HG03066 (cell line): ENCODE measurements around the gene KCNJ15.

Experiments used
- ATAC-seq: cut with Tn5 transposase; IDR thresholded peaks from one replicate; pipeline ENCODE4 v1.9.1; 2021; ENCODE audit warnings: low read depth; ENCODE audit not compliant: unreplicated experiment

The KCNJ15 gene

DNA sequence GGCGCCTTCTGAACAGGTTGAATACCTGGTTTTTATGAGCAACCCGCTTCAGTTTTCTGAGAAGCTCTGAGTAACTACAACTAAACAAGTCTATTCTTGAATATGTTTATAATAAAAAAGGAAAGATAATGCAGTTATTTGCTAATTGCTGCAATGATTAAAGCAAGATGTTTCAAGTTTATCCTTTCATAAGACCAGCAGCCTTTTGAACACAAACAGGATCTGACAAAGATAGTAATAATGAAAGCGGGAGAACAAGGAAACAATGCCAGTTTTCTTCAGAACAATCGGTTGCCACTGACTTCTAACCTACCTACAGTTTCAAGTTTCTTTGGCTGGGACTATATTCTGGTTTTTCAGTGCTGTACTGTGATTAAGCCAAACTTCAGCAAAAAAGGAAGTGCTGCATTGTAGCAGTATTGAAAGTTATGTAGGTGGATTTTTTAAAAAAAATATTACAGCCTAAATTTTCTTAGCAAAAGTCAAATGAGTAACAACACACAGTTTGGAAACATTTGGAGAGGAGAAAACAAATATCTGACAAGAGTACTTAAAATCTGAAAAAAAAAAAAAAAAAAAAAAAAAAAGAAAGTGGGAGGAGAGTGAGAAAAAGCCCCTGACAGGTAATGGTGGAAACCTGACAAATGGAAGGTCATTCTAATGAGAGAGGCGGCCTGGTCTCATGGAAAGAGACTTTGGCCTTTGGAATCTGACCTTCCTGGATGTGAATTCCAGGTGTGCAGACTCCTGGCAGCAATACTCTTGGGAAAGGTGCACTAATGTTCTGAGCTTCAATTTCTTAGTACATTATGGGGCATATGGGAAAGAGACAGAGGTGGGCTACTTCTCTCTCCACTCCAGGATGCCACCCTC is 11.4 kb downstream of the KCNJ15 start:
- no peak for ATAC-seq

DNA sequence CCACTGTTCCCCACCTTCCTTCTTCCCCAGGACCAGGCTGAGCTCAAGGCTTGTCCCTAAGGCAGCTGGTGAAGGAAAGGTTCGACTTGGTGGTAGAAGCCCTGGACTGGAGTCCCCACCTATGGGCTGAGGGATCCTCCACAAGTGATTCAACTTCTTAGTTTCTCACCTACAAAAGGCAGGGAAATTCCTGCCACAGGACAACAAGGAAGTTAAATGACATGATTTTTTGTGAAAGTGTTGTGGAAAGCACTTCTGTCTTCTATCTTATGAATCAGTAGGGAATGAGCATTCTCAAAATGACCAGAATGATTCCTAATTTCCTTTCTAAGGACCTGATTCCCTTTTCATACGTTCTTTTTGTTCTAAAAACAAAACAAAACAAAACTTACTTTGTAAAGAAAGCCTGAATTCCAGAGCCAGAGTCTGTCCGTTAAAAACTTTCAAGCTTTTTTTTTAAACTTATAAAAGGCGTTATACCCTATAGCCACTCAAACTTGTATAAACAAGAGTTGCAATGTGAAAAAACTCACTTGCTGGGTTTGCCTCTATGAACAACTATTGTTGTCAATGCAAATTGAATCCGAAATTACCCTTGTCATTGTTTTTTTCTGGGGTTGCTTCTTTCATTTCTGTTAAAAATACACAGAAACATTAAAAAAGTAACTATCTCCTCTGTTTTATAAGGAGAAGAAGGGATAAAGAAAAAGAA is 12.2 kb downstream of the KCNJ15 start:
- peak; percentile 42 for ATAC-seq

DNA sequence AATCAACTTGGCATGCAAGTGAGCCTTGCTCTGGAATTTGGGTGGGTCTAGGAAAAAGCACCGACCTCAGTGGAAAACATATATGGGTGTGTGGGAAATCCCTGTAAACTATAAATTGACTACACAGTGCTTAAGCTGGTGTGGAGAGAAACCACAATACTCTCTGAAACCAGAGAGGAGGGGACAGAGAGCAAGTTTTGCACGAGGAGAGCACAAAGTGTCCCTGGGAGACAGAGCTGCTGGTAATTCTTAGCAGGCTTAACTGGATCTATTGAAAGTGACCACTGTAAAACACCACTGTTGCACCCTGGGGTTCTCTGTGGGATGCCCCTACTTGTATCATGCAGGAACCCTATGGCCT is 12.8 kb downstream of the KCNJ15 start:
- peak; percentile 77 for ATAC-seq

DNA sequence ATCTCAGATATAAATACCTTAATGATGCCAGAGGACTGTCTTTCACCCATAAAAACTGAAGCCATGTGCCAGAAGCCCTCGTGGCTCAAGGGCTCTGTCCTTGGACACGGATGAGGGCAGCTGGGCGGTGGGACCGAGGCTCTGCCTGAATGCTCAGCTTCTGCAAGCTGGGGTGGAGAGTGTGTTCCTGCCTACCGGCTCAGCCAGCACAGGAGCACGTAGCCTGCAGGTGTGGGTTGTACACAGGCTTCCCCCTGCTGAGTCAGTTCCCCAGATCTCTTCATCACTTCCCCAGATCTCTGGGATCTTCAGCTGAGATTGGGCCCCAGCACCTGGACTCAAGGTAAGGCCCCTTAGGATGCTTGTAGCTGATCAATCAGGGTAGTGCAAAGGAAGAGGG is 15.4 kb downstream of the KCNJ15 start:
- no peak for ATAC-seq

DNA sequence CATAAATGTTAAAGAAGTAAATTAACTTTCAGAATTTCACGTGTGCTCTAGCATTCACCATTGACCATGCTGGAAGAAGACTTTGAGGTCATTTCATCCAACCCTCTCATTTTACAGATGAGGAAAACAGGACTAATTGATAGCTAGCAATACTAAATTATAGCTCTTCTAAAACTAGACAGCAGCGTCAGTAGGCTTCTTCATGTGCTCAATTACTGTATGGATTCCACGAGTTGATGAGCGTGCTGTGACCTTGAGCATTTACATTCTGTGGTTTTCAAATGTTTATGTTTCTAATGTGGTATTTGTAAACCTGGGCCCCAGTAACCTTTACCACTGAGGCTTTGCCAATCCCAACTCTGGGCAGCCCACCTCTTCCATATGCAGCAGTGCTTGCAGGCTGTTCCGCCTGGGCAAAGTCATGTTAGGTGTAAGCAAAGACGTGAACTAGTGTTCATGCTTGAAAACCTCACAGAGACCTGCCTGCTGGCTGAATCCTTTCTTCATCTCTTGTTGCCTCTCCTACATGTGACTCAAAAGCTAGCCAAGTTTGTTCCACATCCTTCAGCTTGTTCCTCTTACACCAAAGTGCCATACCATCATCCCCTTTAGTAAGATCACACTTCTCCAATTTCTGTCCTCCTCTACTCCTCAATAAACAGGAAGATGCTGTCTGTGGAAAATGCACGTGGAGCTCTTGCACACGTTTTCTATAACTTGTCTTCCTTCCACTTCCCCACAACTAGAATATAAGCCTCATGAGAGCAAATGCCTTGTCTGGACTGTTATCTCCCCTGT is 17.2 kb downstream of the KCNJ15 start:
- ATAC-seq, result no peak

DNA sequence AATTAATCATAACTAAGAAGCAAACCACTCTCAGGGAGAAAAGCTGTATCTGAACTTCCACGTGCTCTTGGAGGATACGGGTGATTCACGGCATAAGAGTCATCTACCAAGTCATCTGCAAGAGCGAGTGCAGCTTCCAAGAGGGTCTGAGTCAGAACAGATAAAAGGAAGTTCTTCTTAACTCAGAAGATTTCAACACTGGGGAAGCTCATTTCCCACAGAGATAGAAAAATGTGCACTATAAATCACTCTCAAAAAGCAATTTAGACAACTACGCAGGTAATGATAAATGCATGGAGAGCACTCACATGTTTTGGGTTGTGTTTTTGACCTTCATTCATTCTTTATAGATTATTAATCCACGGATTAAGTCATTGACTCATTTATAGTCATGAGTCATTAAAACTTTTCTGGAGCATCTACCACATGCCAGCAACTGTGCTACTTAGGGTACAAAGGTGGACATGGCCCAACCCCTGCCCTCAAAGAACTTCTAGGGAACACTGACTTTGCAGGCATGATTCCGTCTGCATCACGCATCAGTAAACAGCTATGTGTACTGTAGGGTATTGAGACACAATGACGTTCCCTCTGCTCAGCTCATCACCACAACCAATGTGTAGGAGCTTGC is 20.8 kb downstream of the KCNJ15 start:
- ATAC-seq, result no peak

DNA sequence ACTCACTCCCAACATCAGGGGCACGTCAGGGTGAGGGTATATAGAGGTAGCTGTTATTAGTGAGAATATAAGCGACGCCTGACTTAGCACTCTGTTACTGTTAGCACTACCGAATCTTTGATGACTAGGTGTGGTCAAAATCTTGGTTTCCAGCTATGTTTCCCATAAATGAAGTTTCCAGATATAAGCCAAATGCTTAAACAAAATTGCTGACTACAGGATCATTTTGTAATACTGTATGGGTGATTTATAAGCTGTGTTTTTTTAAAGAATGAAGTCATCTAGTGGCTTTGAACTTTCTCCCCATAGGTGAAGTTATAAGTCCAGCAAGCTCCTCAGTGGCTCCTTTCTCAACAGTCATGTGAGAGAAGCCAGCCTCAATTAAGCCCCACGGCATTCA is 23.7 kb downstream of the KCNJ15 start:
- ATAC-seq, result no peak

DNA sequence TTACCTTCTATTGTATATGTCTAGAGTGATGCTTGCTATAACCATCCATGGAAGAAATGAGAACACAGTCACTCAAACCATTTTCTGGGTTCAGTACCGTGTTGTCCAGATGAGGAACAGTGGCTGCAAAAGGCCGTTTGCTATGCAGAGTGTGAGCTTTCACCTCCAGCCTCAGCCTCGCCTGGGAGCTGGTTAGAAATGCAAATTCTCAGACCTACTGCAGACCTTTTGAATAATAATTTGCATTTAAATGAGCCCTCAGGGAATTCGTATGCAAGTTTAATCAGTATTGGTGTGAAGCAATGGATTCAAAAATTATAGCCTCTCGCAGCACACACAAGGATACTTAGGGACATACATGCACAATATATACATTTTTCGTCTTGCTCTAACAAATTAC is 24.1 kb downstream of the KCNJ15 start:
- ATAC-seq, result no peak

DNA sequence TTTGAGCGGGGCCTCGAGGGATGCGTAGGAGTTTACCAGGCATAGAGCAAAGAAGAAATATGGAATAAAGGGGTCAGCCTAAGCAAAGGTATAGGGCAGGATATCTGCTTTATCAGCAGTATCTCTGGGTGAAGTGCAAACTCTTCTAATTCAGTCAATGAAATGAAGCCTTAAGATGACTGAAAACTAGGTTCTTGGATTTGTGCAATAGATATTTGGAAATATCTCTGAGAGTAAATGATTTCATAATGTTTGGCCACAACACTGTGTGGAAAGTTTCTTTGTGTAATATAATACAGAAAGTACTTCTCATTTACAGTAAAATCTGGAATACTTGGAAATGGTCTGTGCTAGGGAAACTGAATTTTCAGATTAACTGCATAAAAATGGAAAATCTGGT is 26.1 kb downstream of the KCNJ15 start:
- no peak for ATAC-seq

DNA sequence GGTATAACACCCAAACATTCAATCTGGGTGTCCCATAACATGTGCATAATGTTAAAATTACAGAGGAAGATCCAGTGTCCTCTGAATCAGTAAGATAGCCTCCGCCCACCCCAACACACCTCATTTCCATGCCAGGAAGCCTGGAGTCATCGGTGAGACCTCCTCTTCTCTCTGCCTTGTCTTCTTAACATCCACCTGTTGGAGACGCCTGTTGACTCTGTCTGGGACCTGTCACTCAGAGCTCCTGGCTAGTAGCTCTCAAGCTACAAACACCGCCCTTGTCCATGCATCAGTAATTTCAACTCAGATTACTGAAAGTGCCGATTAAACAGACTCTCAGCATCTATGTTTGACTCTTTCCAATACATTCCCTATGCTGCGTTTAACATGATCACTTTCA is 27.4 kb downstream of the KCNJ15 start:
- no peak for ATAC-seq

DNA sequence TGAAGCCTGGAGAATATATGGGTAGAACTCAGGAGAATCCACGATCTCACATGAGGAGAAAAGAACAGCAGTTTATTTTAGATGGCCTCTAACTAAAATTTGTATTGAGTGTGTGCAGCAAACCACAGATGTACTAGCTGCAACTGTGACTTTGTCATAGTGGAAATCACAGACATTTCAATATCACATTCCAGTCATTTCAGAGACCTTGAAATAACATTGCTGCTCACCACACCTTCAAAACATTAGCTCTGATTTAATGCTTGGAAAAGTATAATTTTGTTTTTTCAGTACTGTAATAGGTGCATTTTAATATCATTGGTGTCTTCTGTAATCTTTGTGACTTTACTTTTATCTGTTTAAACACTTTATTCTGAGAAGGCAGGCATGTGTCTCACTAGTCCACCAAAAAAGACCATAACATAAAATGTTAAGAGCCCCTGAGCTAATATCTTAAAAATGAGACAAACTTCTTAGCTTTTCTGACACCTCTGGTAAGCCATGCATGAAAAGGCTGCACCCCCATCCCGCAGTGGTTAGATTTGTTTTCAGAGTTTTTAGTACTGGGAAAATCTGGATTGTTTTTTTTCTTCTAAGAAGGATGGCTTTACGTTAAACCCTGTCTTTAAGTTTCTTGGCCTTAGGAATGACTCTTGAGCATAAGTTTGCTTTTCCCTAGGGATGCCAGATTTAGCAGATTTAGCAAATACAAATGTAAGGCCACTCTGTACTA is 30.1 kb downstream of the KCNJ15 start:
- ATAC-seq, result no peak

DNA sequence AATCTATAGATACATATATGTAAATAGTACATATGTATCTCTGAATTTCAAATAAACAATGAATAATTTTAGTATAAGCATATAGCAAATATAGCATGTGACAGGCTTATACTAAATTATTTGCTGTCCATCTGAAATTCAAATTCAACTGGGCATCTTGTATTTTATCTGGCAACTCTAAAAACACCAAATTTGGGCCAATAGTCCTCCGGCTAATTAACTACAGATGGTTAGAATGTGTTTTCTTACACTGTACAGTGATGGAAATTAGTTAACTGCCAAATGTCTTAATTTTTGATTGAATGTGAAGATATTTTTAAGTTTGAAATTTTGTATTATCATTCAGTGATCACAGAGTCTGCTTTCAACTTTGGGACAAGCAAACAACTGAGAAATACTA is 30.7 kb downstream of the KCNJ15 start:
- no peak for ATAC-seq

DNA sequence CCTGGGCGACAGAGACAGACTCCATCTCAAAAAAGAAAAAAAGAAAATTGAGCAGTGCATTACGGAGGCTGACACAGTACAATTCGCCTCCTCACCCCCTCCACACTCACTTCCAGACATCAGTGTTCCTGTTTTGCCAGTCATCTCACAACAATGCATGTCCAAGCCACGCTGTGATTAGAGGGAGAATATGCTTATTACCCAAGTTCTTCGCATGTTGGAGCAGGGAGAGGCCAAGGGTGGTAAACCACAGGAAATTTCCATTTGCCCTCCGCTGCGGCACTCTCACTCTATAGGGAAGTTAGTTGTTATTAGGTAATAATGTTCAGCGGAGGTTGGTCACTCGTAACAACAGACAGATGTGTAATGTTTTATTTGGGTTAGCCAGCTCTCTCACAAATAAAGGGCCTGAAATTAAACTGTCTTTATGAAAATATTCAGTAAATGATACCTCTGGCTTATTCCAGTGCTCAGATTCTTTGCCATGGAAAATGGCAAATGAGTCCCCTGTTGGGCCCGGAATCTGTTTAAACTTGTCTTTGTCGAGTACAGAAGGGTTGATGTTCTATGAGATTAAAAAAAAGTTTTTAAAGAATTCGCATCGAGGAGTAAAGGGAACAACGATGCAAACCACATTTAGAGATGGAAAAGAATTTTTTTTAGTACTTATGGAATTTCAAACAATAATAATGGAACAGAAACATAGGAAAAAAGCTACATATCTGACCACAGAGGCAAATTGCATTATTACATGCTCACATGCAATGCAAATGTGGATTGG is 33.1 kb downstream of the KCNJ15 start:
- ATAC-seq, result no peak

DNA sequence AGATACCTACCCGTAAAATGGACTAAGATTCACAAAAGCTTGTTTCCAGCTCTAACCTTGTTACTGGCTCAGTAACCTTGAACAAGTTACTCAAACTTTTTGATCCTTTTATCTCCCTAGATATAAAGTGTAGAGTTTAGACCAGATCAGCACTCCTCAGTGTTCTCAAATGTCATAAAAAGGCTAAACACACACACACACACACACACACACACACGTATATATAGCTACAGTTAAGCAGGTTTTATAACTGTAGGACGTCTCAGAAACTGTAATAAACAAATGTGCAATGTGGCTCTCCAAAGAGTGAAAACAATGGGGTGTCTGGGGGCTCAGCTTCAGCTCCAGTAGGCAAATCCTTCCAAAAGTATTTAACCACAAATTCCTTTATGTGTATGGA is 34.0 kb downstream of the KCNJ15 start:
- ATAC-seq, result no peak

DNA sequence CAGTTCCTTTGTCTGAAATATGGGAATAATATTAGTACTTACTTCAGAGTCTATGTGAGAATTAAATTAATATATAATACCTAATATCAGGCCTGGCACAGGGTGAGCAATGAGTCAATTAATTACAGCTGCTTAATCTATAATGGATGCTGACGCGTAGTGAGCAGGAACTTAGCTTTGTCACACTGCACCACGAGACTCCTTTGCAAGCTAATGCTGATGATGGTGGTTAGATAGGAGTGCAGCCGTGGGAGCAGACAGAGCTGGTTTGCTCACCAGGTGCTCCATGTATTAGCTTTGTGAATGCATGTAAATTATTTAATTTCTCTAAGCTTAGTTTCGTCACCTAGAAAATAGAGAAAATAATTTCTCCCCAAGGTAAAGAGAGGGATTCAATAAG is 35.1 kb downstream of the KCNJ15 start:
- ATAC-seq, result no peak

DNA sequence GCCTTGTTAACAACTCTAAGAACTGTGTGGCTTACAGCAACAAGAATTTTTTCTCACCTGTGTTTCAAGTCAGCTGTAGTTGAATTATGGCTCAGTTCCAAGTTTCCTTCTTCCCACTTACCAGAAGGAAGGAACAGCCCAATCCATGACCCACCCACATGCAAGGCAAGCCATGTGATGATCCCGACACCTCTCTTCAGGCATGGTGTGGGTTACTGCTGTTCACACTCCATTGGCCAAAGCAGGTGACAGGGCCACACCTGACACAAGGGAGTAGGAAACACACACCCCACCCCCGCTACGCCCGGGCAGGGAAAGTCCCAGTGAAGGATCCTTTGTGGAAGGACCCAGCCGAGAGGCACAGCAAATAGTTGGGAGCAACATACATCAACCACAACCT is 36.3 kb downstream of the KCNJ15 start:
- ATAC-seq, result no peak

DNA sequence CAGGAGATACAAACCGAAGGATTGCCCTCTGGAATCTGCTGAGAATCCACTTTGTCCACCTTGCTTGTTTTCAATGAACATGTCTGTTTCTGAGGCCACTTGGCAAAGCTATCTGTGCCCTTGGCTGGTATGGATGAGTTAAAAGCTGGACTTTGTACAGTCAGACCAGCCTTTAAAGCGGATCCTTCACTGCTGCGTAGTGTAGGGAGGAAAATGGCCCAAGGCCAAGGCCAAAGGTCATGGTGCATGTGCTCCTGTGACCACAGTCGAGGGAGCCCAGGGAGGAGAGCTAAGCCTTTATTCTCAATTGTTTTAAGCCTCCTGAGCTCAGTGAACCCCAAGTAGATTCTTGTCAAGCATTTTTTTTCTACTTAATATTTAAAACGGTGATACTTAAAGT is 37.0 kb downstream of the KCNJ15 start:
- ATAC-seq, result no peak

DNA sequence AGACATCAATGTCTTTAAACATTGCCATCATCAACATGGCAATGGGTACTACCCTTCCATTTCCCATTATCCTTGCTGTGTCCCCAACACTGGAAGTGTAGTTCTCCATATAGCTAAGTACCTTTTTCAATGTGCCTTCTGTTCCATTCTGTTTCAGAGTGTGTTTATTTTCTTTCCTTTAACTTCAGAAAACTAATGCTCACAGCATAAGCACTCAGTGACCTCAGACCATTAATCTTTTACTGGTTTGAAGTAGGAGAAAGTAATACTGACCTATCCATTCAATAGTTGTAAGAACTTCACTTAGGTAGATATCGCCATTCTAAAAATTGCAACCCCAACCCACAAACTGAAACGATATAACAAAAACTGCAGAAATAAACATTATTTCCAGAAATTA is 37.8 kb downstream of the KCNJ15 start:
- no peak for ATAC-seq

DNA sequence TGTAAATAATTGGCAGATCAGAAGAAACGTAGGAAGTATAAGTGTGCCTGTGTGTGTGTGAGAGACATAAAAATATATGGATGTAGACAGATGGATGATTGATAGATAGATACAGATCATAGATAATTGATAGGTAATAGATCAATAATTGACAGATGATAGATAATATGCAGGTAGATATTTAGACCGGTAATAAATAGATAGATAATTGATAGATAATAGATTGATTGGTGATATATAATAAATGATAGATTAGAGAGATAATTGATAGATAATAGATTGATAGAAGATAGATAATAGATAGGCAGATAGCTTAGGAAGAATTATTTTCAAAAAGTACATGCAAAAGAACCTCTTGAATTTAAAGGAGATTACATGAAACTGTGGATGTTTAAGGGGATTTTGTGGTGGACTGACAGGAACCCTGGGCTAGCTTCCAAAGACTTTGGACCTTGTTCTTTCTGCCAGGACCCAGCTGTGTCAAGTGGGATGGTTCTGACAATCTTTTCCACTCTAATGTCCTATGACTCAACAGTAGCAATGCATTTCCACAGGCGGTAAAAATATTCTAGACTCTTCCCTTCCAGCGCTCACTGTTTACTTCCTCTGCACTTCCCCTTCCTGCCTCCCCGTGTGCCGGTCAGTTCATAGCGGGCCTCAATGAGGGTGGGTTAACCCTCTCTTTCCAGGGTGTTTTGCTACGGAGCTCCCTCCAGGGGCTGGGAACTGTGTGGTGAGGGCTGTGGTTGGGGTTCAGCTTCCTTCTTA is 39.4 kb downstream of the KCNJ15 start:
- no peak for ATAC-seq
